Right lobe of liver (tissue), 6 donors: ENCODE data around the gene CDK4. TPM values are rescaled to one million over a fixed set of nuclear protein-coding genes. Genes with fewer than 3 reads are reported as not detected.

Experiments used
- ATAC-seq, 4 donors: fragments of 200-7000 bp; cut with Tn5 transposase; one replicate each; pipeline ENCODE4 v1.9.1; 2020; ENCODE audit warnings: mild to moderate bottlenecking in 4 of 4, moderate library complexity in 4 of 4
- DNase-seq, 3 donors: peaks; one replicate each; pipeline ENCODE4 v3.0.0-alpha.2; 2020
- H3K27ac ChIP-seq, 3 donors: fragments of 200-600 bp; one replicate each; pipeline ENCODE4 v1.8.0; 2022
- H3K27me3 ChIP-seq, 2 donors: fragments of 200-600 bp; one replicate each; pipeline ENCODE4 v1.8.0; 2022
- H3K36me3 ChIP-seq, 4 donors: fragments of 200-600 bp; sonication (generic) in 1 of 4; one replicate each; pipeline versions ENCODE4 v1.5.1 to v1.8.0; 2017 to 2022; ENCODE audit warnings: control low read depth in 1 of 4
- H3K4me1 ChIP-seq, 4 donors: fragments of 200-600 bp; sonication (generic) in 1 of 4; one replicate each; pipeline versions ENCODE4 v1.5.1 to v1.8.0; 2017 to 2022; ENCODE audit warnings: control low read depth in 1 of 4
- H3K4me3 ChIP-seq, 3 donors: fragments of 200-600 bp; one replicate each; pipeline ENCODE4 v1.8.0; 2022
- H3K9me3 ChIP-seq, 4 donors: fragments of 200-600 bp; sonication (generic) in 1 of 4; one replicate each; pipeline versions ENCODE4 v1.5.1 to v1.8.0; 2017 to 2022; ENCODE audit warnings: control low read depth in 1 of 4
- POLR2A ChIP-seq: fragments of 450-650 bp; IDR thresholded peaks from one replicate; pipeline ENCODE4 v1.6.1; 2017; ENCODE audit warnings: antibody characterized with exemption, mild to moderate bottlenecking
- WGBS: methylation state at CpG from one replicate; pipeline ENCODE4 v1.1.6; 2018; ENCODE audit warnings: low coverage, low lambda C conversion rate; ENCODE audit not compliant: insufficient coverage; ENCODE audit errors: missing lambda C conversion rate; 5-methylcytosine and 5-hydroxymethylcytosine counted together
- intact Hi-C, 2 donors: fragments of 100-400 bp; cut with DNase I; formaldehyde crosslinking; loops; one replicate each; pipeline versions ENCODE4 v1.11.2 to v1.14.1; 2022
- total RNA-seq, 6 experiments: library from RNA; depleted of rRNA in 2 of 6; stranded (reverse); fragments of >200 nt in 2 of 6; fragmentation: NEBNext Ultra II Directional in 3 of 6; extraction: Animal tissue kit (Norgen Biotek cat#: 25700) in 3 of 6; gene quantifications; one replicate each; pipeline versions ENCODE4 v1.1.0 to v1.2.4, GENCODE V29; 2016 to 2023
- TF ChIP-seq, protein P1 (sequence below), 4 donors: fragments of 200-600 bp in 3 of 4; fragments of 450-650 bp in 1 of 4; IDR thresholded peaks; one replicate each; pipeline versions ENCODE4 v1.5.1 to v1.8.0; 2016 to 2022; ENCODE audit warnings: antibody characterized with exemption in 4 of 4, mild to moderate bottlenecking in 2 of 4
- donor health status: DM: no; HTN: yes; CAD: no.
- donor health status: DM: no; HTN: no; CAD: no.
- donor health status: DM: no; HTN: no; CAD: no.
- donor health status: DM: no; HTN: yes; CAD: no.
- donor health status: DM: no; HTN: yes; CAD: no.

The CDK4 gene
- total RNA-seq, 6 experiments from 2014 or later: 23.3 to 47.3 (median 31.8) TPM

DNA sequence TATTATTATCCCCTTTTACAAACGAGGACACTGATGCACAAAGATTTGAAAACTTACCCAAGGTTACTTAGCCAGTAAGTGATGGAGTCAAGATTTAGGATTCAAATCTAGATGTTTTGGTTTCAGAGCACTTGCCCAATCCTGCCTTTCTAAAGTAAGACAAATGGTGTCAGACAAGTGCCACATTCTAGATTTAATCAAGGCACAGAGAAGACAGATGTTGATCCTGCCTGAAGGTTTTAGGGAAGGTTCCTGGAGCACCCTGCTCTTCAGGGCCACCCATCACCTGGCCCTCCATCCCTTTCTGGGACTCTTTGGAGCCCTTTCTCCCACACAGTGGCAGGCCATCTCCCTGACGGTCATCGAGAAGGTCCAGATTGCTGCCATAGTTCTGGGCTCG lies 5.7 kb upstream of the CDK4 start:
- no peak for TF ChIP-seq POLR2A
- TF ChIP-seq, protein P1, sequence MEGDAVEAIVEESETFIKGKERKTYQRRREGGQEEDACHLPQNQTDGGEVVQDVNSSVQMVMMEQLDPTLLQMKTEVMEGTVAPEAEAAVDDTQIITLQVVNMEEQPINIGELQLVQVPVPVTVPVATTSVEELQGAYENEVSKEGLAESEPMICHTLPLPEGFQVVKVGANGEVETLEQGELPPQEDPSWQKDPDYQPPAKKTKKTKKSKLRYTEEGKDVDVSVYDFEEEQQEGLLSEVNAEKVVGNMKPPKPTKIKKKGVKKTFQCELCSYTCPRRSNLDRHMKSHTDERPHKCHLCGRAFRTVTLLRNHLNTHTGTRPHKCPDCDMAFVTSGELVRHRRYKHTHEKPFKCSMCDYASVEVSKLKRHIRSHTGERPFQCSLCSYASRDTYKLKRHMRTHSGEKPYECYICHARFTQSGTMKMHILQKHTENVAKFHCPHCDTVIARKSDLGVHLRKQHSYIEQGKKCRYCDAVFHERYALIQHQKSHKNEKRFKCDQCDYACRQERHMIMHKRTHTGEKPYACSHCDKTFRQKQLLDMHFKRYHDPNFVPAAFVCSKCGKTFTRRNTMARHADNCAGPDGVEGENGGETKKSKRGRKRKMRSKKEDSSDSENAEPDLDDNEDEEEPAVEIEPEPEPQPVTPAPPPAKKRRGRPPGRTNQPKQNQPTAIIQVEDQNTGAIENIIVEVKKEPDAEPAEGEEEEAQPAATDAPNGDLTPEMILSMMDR (IDR thresholded peaks at IDR 0.05): no peak
- 100% methylated on average over 4 of the region's 4 CpGs for WGBS
- DNase-seq (no peak), ATAC-seq (no peak)
- H3K9me3 ChIP-seq: no peaks in the 10 kb centered on the region
- no peak overlapping the region for H3K27ac ChIP-seq
- intact Hi-C loops: no loop called here
- peaks cover 0 to 12% (median 0%) of the 10 kb centered on the region in 4 donors for H3K4me1 ChIP-seq
- H3K27me3 ChIP-seq: no peaks in the 10 kb centered on the region
- no peaks in the 10 kb centered on the region for H3K36me3 ChIP-seq
- no peak overlapping the region for H3K4me3 ChIP-seq

DNA sequence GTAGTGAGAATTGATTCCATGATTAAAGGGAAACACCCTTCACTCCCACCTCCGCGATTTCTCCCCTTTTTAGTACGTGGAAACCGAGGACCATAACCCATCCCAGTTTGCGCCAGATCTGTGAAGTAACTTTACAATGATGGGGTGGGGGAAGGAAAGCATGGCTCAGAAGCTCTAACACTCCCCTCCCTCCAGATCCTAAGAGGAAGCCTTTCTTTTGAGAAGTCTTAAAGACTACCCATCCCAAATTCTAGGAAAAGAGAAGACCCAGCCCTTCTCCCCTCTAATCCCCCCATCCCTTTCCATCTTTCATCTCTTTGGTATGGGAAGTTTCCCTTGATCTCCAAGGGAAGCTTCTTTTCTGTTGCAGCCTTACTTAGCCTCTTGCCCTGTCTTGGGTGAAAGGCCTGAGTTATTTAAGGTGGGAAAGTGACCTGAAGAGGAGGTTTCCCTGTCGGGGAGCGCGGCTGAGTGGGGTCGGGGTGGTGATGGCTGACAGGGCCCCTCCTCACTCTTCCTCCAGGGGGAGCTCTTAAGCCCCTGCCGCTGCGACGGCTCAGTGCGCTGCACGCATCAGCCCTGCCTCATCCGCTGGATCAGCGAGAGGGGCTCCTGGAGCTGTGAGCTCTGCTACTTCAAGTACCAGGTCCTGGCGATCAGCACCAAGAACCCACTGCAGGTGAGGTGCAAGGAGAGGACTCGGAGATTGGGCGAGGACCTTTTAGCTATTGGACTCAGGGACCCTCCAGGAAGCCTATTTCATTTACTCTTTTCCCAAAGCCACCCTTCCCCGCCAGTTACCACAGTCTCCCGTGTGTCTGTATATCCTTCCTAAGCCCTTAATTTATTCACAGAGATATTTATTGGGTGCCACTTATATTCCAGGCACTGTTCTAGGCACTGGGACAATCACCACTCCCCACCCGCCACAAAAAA lies 4.6 kb upstream of the CDK4 start:
- Histone ChIP-seq H3K27ac (no peak overlapping the region), H3K36me3 (no peaks in the 10 kb centered on the region), H3K4me1 (peaks cover 0 to 15% (median 0%) of the 10 kb centered on the region in 4 donors), H3K4me3 (peak overlapping the region; percentile 49 to 63 (median 56)), H3K9me3 (no peaks in the 10 kb centered on the region), H3K27me3 (no peaks in the 10 kb centered on the region)
- 42% methylated on average over 11 of the region's 22 CpGs for WGBS
- ATAC-seq: no peak
- TF ChIP-seq, protein P1 (IDR thresholded peaks at IDR 0.05): peak; percentile 27 to 57 (median 49)
- no peak for TF ChIP-seq POLR2A
- intact Hi-C loops: no loop called here
- DNase-seq: peak in 1 of 3 donors; percentile 52

DNA sequence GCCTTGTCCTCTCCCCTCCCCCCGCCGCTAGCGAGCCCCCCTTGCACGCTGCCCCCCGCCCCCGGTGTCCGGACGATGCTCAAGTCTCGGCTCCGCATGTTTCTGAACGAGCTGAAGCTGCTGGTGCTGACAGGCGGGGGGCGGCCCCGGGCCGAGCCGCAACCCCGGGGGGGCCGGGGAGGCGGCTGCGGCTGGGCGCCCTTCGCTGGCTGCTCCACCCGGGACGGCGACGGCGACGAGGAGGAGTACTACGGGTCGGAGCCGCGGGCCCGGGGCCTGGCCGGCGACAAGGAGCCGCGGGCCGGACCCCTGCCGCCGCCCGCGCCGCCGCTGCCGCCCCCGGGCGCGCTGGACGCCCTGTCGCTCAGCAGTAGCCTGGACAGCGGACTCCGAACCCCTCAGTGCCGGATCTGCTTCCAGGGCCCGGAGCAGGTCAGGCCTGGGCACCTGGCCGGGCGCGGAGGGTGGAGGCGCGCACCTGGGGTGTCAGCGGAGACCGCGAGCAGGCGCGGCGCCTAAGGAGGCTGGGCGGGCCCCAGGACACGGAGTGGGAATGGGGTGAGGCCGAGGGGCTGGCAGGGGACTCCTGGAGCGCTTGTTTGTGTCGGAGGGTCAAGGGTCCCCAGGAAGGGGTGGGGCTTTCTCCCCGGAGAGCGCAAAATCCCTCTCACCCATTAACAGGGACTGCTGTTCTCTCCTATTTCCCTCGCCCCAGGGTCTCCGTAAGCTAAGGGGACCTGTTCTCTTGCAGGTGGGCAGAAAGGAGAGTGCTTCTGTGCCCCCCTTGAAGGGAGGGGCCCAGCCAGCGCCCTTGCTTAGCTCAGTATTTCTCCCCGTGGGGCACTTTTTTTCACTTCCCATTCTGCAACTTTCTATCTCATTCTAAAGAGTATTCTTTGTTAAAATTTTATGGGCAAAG lies 3.6 kb upstream of the CDK4 start:
- intact Hi-C loops: no loop called here
- no peak overlapping the region for H3K27ac ChIP-seq
- ATAC-seq (peak; percentile 1 to 8 (median 2)), DNase-seq (peak in 2 of 3 donors; percentile 57 to 67)
- TF ChIP-seq POLR2A: peak; percentile 24
- TF ChIP-seq, protein P1 (IDR thresholded peaks at IDR 0.05): no peak
- H3K27me3 ChIP-seq: no peaks in the 10 kb centered on the region
- no peaks in the 10 kb centered on the region for H3K9me3 ChIP-seq
- H3K36me3 ChIP-seq: no peaks in the 10 kb centered on the region
- WGBS: 1% methylated on average over 7 of the region's 76 CpGs
- peaks cover 0 to 15% (median 3%) of the 10 kb centered on the region in 4 donors for H3K4me1 ChIP-seq
- H3K4me3 ChIP-seq: peak overlapping the region; percentile 49 to 63 (median 56)

DNA sequence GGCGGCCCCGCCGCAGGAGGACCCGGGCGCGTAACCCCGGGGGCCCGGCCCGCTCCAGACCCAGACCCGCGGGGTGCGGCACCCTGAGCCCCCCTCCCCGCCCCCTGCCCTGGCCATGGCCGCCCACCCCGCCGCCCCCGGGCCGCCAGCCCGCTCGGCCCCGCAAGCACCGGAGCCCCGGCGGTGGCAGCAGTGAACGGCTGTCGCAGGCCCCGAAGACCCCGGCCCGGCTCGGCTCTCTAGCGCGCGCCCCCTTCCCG lies 3.0 kb upstream of the CDK4 start:
- Histone ChIP-seq H3K4me1 (peaks cover 0 to 15% (median 3%) of the 10 kb centered on the region in 4 donors), H3K36me3 (no peaks in the 10 kb centered on the region), H3K9me3 (no peaks in the 10 kb centered on the region), H3K4me3 (peak overlapping the region; percentile 49 to 63 (median 56)), H3K27ac (no peak overlapping the region), H3K27me3 (no peaks in the 10 kb centered on the region)
- intact Hi-C loops: no loop called here
- ATAC-seq: no peak
- TF ChIP-seq, protein P1 (IDR thresholded peaks at IDR 0.05): no peak
- TF ChIP-seq POLR2A: no peak
- no peak for DNase-seq
- WGBS: no CpG with 5 or more reads among the region's 34 CpGs
